SU-DHL-6 (cell line): ENCODE measurements around the gene SP3.

ENCODE experiments used
- H2AFZ ChIP-seq: fragments of 200-600 bp; sonication (generic); 2 replicates; pipeline ENCODE4 v1.6.1; 2014; ENCODE audit warnings: low read depth, mild to moderate bottlenecking, moderate library complexity, mixed read lengths, antibody characterized with exemption, low read length; ENCODE audit not compliant: severe bottlenecking
- H3F3A ChIP-seq: fragments of 200-600 bp; shearing (Covaris generic); 2 replicates; pipeline ENCODE4 v1.6.0; 2016; ENCODE audit warnings: antibody characterized with exemption, mild to moderate bottlenecking; ENCODE audit not compliant: insufficient read depth
- H3K27ac ChIP-seq: fragments of 200-600 bp; sonication (generic); 2 replicates; pipeline ENCODE4 v1.5.1; 2016; ENCODE audit warnings: low read depth, mild to moderate bottlenecking, low read length, moderate library complexity, mixed read lengths
- H3K27me3 ChIP-seq: fragments of 200-600 bp; sonication (generic), shearing (Covaris generic); 2 replicates; pipeline ENCODE4 v1.6.0; 2014; ENCODE audit warnings: mild to moderate bottlenecking, low read length
- H3K36me3 ChIP-seq: fragments of 200-600 bp; sonication (generic); 2 replicates; pipeline ENCODE4 v1.6.1; 2014; ENCODE audit warnings: mild to moderate bottlenecking, low read length, mixed read lengths
- H3K4me2 ChIP-seq: fragments of 300-600, 200-600 bp; shearing (Covaris generic), sonication (generic); 2 replicates; pipeline ENCODE4 v1.6.0; 2014; ENCODE audit warnings: low read length, low read depth, mild to moderate bottlenecking; ENCODE audit not compliant: poor library complexity, severe bottlenecking
- H3K4me3 ChIP-seq: fragments of 200-600 bp; sonication (generic); 2 replicates; pipeline ENCODE4 v1.5.1; 2014; ENCODE audit warnings: antibody characterized with exemption, low read length, mild to moderate bottlenecking, mixed read lengths; ENCODE audit not compliant: insufficient read depth, poor library complexity, severe bottlenecking
- H3K79me2 ChIP-seq: fragments of 200-600 bp; sonication (generic); 2 replicates; pipeline ENCODE4 v1.6.1; 2014; ENCODE audit warnings: mild to moderate bottlenecking, low read length, moderate library complexity; ENCODE audit not compliant: insufficient read depth
- H3K9ac ChIP-seq: fragments of 200-600 bp; sonication (generic); 2 replicates; pipeline ENCODE4 v1.7.0; 2014; ENCODE audit warnings: mild to moderate bottlenecking, low read length
- H3K9me2 ChIP-seq: fragments of 200-600 bp; sonication (generic); replicated peaks from 2 replicates; pipeline ENCODE4 v1.6.1; 2014; ENCODE audit warnings: low read length; ENCODE audit not compliant: insufficient read depth
- H3K9me3 ChIP-seq: fragments of 200-600 bp; sonication (generic); 2 replicates; pipeline ENCODE4 v1.6.1; 2014; ENCODE audit warnings: low read length, mixed read lengths; ENCODE audit not compliant: insufficient read depth
- H4K20me1 ChIP-seq: fragments of 200-600 bp; sonication (generic); 2 replicates; pipeline ENCODE4 v1.6.1; 2014; ENCODE audit warnings: low read depth, mild to moderate bottlenecking, antibody characterized with exemption, low read length, moderate library complexity, mixed read lengths
- EZH2phosphoT487 ChIP-seq: fragments of 200-600 bp; sonication (generic), shearing (Covaris generic); conservative IDR thresholded peaks from 2 replicates; pipeline ENCODE4 v1.6.1; 2018; ENCODE audit warnings: mild to moderate bottlenecking, antibody characterized with exemption, low read length, moderate library complexity, mixed read lengths
- TF ChIP-seq, protein P1 (sequence below): fragments of 200-600 bp; sonication (generic); IDR thresholded peaks from one replicate; pipeline ENCODE4 v1.5.1; 2017; ENCODE audit warnings: antibody characterized with exemption, mild to moderate bottlenecking, low read length, moderate library complexity; ENCODE audit not compliant: insufficient read depth, poor library complexity, severe bottlenecking

Gene SP3

DNA sequence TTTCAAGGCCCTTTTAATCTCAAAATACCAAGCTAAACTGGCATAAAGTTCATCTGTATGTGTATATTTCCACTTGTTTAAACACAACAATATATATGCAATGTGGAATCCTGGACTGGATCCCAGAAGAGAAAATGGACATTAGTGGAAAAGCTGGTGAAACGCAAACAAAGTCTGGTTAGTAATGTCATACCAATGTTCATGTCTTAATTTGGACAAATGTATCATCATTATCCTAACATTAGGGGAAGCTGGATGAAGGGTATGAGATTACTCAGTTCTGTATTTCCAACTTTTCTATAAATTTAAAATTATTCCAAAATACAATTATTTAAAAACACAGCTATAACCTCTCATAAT lies 3.8 kb downstream of the SP3 start:
- peak overlapping the region; percentile 91 for H3K4me2 ChIP-seq
- peaks cover 72% of the 10 kb centered on the region for H3K79me2 ChIP-seq
- H2AFZ ChIP-seq: no peak overlapping the region
- peak overlapping the region; percentile 99 for H3K4me3 ChIP-seq
- peaks cover 13% of the 10 kb centered on the region for H3F3A ChIP-seq
- H3K36me3 ChIP-seq: peaks cover 50% of the 10 kb centered on the region
- TF ChIP-seq, protein P1, sequence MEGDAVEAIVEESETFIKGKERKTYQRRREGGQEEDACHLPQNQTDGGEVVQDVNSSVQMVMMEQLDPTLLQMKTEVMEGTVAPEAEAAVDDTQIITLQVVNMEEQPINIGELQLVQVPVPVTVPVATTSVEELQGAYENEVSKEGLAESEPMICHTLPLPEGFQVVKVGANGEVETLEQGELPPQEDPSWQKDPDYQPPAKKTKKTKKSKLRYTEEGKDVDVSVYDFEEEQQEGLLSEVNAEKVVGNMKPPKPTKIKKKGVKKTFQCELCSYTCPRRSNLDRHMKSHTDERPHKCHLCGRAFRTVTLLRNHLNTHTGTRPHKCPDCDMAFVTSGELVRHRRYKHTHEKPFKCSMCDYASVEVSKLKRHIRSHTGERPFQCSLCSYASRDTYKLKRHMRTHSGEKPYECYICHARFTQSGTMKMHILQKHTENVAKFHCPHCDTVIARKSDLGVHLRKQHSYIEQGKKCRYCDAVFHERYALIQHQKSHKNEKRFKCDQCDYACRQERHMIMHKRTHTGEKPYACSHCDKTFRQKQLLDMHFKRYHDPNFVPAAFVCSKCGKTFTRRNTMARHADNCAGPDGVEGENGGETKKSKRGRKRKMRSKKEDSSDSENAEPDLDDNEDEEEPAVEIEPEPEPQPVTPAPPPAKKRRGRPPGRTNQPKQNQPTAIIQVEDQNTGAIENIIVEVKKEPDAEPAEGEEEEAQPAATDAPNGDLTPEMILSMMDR: no peak
- TF ChIP-seq EZH2phosphoT487: no peak
- no peaks in the 10 kb centered on the region for H3K9me3 ChIP-seq
- no peaks in the 10 kb centered on the region for H3K9me2 ChIP-seq
- H4K20me1 ChIP-seq: peaks cover 48% of the 10 kb centered on the region
- H3K27me3 ChIP-seq: no peaks in the 10 kb centered on the region
- H3K9ac ChIP-seq: no peak overlapping the region; the same call in 1 of the 2 replicates
- no peak overlapping the region for H3K27ac ChIP-seq

DNA sequence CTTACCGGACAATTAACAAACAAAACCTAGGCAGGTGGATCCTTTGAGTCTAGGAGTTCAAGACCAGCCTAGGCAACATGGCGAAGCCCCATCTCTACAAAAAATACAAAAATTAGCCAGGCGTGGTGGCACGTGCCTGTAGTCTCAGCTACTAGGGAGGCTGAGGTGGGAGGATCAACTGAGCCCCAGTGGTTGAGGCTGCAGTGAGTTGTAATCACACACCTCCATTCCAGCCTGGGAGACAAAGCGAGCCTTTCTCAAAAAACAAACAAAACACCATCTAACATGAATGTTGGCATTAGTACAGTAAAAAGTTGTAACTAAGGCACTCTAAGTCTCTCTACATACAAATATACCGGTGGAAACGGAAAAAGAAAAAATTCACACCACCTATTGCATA lies 5.3 kb downstream of the SP3 start:
- Histone ChIP-seq H3K9me3 (no peaks in the 10 kb centered on the region), H3K79me2 (peaks cover 86% of the 10 kb centered on the region), H3K4me3 (no peak overlapping the region), H3K4me2 (peak overlapping the region; percentile 91), H3F3A (peaks cover 11% of the 10 kb centered on the region), H3K27me3 (no peaks in the 10 kb centered on the region), H2AFZ (no peak overlapping the region), H3K27ac (no peak overlapping the region), H3K9me2 (no peaks in the 10 kb centered on the region), H3K9ac (no peak overlapping the region), H4K20me1 (peaks cover 55% of the 10 kb centered on the region), H3K36me3 (peaks cover 64% of the 10 kb centered on the region)
- TF ChIP-seq EZH2phosphoT487: no peak
- TF ChIP-seq, protein P1: no peak

DNA sequence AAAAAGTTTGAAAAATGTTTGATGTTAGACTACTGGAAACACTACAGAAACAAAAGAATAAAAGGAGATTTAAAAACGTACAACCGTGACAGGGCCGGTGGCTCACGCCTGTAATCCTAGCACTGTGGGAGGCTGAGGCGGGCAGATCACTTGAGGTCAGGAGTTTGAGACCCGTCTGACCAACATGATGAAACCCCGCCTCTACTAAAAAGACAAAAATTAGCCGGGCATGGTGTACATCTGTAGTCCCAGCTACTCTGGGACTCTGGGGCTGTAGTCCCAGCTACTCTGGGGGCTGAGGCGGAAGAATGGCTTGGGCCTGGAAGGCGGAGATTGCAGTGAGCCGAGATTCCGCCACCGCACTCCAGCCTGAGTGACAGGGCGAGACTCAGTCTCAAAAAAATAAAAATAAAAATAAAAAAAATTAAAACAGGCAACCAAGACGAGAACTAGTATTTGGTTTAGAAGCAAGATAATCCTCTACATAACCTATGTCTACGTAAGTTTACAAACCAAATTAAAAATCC lies 5.8 kb downstream of the SP3 start:
- TF ChIP-seq EZH2phosphoT487: no peak
- TF ChIP-seq, protein P1: no peak
- Histone ChIP-seq H3K4me2 (peak overlapping the region; percentile 91), H3K9ac (0 out of 2 replicates have a peak overlapping the region, but pooled peaks have one; percentile 5), H4K20me1 (peaks cover 55% of the 10 kb centered on the region), H3K9me2 (no peaks in the 10 kb centered on the region), H3F3A (peaks cover 9% of the 10 kb centered on the region), H3K79me2 (peaks cover 91% of the 10 kb centered on the region), H3K27me3 (no peaks in the 10 kb centered on the region), H3K36me3 (peaks cover 69% of the 10 kb centered on the region), H2AFZ (no peak overlapping the region), H3K4me3 (no peak overlapping the region), H3K27ac (no peak overlapping the region), H3K9me3 (no peaks in the 10 kb centered on the region)
